ENCODE data around the gene DEXI. TPM values are rescaled to one million over a fixed set of nuclear protein-coding genes. Genes with fewer than 3 reads are reported as not detected.

DEXI gene
- total RNA-seq, 1 experiment from 2014 or later, result 28.3 TPM

DNA sequence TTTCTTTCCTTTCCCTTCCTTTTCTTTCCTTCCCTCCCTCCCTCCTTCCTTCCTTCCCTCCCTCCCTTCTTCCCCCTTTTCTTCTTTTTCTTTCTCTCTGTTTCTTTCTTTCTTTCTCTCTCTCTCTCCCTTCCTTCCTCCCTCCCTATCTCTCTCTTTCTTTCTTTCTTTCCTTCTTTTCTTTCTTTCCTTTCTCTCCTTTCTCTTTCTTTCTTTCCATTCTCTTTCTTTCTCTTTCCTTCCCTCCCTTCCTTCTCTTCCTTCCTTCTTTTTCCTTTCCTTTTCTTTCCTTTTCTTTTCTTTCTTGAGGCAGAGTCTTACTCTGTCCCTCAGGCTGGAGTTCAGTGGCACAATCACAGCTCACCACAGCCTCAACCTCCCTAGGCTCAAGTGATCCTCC is 31.0 kb downstream of the DEXI start:
- Mint-ChIP-seq H3K9me3 (no peaks in the 10 kb centered on the region; a peak in 2 of 5 replicates), H3K27me3 (ENCODE audit: low read depth) (peaks cover 5% of the 10 kb centered on the region), H3K27ac (no peak overlapping the region), H3K4me1 (peaks cover 0 to 2% of the 10 kb centered on the region in 2 experiments; a peak in 2 of 4 replicates), H3K4me3 (no peak overlapping the region), H3K36me3 (ENCODE audit: insufficient read depth in 1 of 3, low read depth in 3 of 3) (no peaks in the 10 kb centered on the region)
- no peaks in the 10 kb centered on the region for H3K9me3 ChIP-seq (ENCODE audit: control insufficient read depth, low read depth, low read length)
- no peak overlapping the region for H4K8ac ChIP-seq (replicated peaks; ENCODE audit: insufficient read length, low read depth, low read length)
- no peak overlapping the region for H2AFZ ChIP-seq (ENCODE audit: low read length)
- no peak overlapping the region for H2BK20ac ChIP-seq (ENCODE audit: low read depth, low read length, poor library complexity, severe bottlenecking)
- no peak for DNase-seq
- H3K4ac ChIP-seq (ENCODE audit: low read depth, low read length), result no peak overlapping the region
- no peak overlapping the region for H2BK120ac ChIP-seq (ENCODE audit: low read depth, low read length, poor library complexity, severe bottlenecking)
- H3T11ph ChIP-seq (ENCODE audit: low read length), result no peak overlapping the region
- no peaks in the 10 kb centered on the region for H3K27me3 ChIP-seq (ENCODE audit: insufficient read depth, low read length)
- H3K79me2 ChIP-seq (ENCODE audit: insufficient read depth, low read length), result no peaks in the 10 kb centered on the region
- no peak overlapping the region for H2BK5ac ChIP-seq (ENCODE audit: insufficient read length, low read length)
- no peak overlapping the region for H3K14ac ChIP-seq (ENCODE audit: insufficient read depth, low read length)
- no peak overlapping the region for H3K23ac ChIP-seq (ENCODE audit: insufficient read length, low read depth, low read length)
- no peak overlapping the region for H2AK5ac ChIP-seq (ENCODE audit: insufficient read length, low read length)
- H3K9ac ChIP-seq (ENCODE audit: extremely low read depth, insufficient read length, low read length), result no peak overlapping the region
- no peak overlapping the region for H4K91ac ChIP-seq (ENCODE audit: insufficient read length, low read depth, low read length)
- H3K4me2 ChIP-seq (ENCODE audit: insufficient read depth, insufficient read length, low read length), result no peak overlapping the region
- H3K27ac ChIP-seq (ENCODE audit: insufficient read length, low read depth, low read length), result no peak overlapping the region
- no peak overlapping the region for H4K5ac ChIP-seq (ENCODE audit: insufficient read length, low read depth, low read length)
- no peak overlapping the region for H2BK15ac ChIP-seq (ENCODE audit: low read depth, low read length)
- no peak overlapping the region for H3K18ac ChIP-seq (ENCODE audit: insufficient read length, low read depth, low read length)
- H3K79me1 ChIP-seq (ENCODE audit: insufficient read depth, low read depth, low read length, poor library complexity, severe bottlenecking), result no peaks in the 10 kb centered on the region
- H3K23me2 ChIP-seq (ENCODE audit: insufficient read length, low read depth, low read length, poor library complexity, severe bottlenecking), result no peaks in the 10 kb centered on the region
- no peak overlapping the region for H3K56ac ChIP-seq (ENCODE audit: insufficient read length, low read depth, low read length)
- H3K4me1 ChIP-seq (ENCODE audit: insufficient read depth, low read length), result no peaks in the 10 kb centered on the region
- no peaks in the 10 kb centered on the region for H4K20me1 ChIP-seq (ENCODE audit: control insufficient read depth, insufficient read depth, insufficient read length)
- H2BK12ac ChIP-seq (ENCODE audit: insufficient read length, low read depth, low read length), result no peak overlapping the region
- TF ChIP-seq, protein P1, sequence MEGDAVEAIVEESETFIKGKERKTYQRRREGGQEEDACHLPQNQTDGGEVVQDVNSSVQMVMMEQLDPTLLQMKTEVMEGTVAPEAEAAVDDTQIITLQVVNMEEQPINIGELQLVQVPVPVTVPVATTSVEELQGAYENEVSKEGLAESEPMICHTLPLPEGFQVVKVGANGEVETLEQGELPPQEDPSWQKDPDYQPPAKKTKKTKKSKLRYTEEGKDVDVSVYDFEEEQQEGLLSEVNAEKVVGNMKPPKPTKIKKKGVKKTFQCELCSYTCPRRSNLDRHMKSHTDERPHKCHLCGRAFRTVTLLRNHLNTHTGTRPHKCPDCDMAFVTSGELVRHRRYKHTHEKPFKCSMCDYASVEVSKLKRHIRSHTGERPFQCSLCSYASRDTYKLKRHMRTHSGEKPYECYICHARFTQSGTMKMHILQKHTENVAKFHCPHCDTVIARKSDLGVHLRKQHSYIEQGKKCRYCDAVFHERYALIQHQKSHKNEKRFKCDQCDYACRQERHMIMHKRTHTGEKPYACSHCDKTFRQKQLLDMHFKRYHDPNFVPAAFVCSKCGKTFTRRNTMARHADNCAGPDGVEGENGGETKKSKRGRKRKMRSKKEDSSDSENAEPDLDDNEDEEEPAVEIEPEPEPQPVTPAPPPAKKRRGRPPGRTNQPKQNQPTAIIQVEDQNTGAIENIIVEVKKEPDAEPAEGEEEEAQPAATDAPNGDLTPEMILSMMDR (conservative IDR thresholded peaks at IDR 0.05), result no peak

All from H9 (cell line).